ENCODE data around the gene SLC25A46.

DNA sequence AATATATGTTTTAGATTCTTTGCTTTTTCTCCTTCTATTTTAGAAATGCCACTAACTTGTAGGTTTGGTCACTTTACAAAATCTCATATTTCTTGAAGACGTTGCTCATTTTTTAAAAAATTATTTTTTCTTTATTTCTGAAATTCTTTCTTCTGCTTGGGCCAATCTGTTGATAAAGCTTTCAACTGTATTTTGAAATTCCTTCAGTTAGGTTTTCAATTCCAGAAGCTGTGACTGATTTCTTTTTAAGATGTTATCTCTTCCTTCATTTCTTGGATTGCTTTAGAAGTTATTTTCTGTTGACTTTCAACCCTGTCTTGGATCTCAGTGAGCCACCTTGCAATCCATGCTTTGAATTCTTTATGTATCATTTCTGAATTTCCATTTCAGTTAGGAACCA is 64.2 kb downstream of the SLC25A46 start:
- TF ChIP-seq, protein P1, sequence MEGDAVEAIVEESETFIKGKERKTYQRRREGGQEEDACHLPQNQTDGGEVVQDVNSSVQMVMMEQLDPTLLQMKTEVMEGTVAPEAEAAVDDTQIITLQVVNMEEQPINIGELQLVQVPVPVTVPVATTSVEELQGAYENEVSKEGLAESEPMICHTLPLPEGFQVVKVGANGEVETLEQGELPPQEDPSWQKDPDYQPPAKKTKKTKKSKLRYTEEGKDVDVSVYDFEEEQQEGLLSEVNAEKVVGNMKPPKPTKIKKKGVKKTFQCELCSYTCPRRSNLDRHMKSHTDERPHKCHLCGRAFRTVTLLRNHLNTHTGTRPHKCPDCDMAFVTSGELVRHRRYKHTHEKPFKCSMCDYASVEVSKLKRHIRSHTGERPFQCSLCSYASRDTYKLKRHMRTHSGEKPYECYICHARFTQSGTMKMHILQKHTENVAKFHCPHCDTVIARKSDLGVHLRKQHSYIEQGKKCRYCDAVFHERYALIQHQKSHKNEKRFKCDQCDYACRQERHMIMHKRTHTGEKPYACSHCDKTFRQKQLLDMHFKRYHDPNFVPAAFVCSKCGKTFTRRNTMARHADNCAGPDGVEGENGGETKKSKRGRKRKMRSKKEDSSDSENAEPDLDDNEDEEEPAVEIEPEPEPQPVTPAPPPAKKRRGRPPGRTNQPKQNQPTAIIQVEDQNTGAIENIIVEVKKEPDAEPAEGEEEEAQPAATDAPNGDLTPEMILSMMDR (IDR thresholded peaks at IDR 0.05 in 8 of 11, conservative IDR thresholded peaks at IDR 0.05 in 3 of 11): no peak
- no peak for TF ChIP-seq POLR2AphosphoS5 (IDR thresholded peaks at IDR 0.05)
